CD1c-positive myeloid dendritic cell (primary cell): ENCODE measurements around the gene GRAMD4.

Experiments used
- DNase-seq: peaks from one replicate; pipeline ENCODE4 v3.0.0-alpha.2; 2016; ENCODE audit errors: extremely low spot score

Gene GRAMD4

DNA sequence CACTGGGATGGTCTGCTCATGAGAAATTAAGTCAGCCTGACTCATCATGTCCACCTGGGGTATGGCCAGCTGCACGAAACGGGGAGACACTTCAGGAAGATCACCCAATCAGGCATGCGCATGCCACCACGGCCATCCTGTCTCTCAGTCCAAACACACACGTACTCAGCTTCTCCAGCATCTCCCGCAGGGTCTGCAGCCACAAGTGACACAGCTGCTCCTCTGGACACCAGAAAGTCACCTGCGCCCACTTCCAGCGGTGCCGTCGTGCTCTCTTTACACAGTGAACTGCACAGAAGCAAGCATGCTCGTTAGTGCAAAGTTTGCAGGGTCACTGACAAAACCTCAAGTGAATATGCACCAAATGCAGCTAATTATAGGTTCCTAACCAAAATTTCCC is 99.7 kb downstream of the GRAMD4 start:
- no peak for DNase-seq

DNA sequence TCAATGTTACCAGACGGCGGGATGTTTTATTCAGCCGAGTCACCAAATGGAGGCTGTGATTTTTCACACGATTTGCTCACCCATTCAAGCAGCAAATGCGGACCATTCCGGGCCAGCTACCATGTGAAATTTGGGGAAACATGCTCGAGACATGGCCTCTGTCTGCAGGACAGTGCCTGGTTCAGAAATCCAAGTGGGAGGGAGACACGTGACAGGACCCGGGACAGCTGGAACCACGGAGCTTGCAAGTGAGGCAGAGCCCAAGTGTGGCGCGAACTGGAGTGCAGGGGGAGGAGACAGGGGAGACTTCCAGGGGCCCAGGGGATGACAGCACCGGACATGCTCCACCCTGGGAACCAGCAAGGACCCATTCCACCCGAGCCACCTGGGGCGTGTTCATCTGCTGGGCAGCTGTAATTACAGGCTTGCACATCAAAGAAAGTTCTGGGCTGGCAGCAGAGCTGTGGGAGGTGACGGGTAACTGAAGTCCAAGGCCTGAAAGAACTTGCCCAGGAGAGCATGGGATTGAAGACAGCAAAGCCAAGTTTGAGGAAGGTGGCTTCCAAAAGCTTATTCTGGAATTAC is 101.4 kb downstream of the GRAMD4 start:
- no peak for DNase-seq

DNA sequence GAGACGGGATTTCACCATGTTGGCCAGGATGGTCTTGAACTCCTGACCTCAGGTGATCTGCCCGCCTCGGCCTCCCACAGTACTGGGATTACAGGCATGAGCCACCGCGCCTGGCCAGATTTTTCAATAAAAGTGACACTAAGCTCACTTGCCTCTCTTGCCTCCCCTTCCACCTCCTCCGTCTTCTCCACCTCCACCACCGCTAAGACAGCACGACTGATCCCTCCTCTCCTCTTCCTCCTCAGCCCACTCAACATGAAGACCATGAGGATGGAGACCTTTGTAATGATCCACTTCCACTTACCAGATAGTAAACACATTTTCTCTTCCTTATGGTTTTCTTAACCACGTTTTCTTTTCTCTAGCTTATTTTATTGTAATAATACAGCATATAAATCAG is 103.7 kb downstream of the GRAMD4 start:
- no peak for DNase-seq

GRCh38 chr22:46725096-46725495 is 104.9 kb downstream of the GRAMD4 start:
- DNase-seq: no peak

DNA sequence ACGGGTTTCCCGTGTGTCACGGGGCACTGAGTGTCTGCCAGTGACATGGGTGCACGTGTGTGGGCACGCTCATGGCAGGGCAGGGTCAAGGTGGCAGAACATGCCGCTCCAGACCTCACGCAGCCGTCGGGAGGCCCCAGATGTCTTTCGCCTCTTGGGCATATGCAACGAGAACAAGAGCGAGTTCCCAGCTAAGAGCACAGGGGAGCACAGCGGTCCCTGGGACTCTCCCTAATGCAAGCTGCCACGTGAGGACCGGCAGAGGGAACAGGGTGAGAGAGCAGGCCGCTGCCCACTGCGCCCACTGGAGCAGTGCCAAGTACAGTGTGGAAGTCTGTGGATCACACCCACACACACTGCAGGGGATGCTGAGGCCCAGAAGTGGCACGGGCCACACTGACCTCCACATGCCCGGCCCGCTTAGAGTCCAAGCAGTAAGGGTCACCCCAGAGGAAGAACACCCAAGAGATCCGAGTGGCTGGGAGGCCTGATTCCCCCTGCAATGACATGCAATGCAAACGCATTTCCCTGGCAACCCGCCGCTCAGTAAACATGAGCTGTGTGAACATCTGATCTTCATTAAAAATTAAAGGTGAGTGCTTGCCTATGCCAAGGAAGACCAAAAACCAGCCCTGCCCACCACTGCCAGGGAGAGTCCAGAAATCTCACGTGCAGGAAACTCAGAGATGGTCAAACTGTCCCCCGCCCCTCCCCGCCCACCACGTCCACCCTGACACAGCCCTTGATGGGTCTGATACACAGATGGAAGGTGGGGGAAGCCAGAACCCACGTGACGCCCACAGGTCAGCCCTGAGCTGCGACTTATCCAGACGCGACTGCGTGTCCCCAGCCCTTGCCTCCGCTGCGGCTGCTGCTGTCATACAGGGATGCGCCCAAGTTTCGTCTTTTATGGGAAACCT is 106.1 kb downstream of the GRAMD4 start:
- DNase-seq: no peak

- DNase-seq: no peak
Measured at GRCh38 chr22:46726986-46727317, 106.8 kb downstream of the GRAMD4 start.

GRCh38 chr22:46727813-46728364 is 107.7 kb downstream of the GRAMD4 start:
- no peak for DNase-seq

DNA sequence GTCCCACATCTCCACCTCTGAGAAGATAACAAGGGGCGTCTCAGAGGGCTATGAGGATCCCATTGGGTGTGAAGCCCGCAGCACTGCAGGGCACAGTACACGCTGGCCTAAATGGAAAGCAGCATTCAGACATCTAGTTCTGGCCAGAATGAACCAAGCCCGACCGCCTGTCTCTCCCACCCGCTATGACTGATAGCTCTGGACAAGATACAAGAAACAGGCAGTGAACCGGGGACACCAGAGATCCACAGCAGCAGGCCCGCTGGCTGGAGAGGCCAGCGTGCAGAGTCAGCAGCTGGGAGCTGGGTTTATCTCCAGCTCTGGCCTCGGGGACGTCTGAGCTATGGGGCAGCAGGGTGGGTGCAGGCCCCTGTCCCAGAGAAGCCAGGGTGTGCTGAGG is 108.3 kb downstream of the GRAMD4 start:
- no peak for DNase-seq
